Osteoblast (primary cell): Measurements from ENCODE around the gene HNRNPU. TPM values are rescaled to one million over a fixed set of nuclear protein-coding genes. Genes with fewer than 3 reads are reported as not detected.

Experiments
- DNase-seq: peaks from one replicate; pipeline ENCODE4 v3.0.0; 2011; ENCODE audit warnings: low spot score, mixed read lengths; ENCODE audit not compliant: insufficient read length; ENCODE audit errors: missing footprints
- H2AFZ ChIP-seq: 2 replicates; pipeline ENCODE4 v1.6.0; 2011; ENCODE audit warnings: mild to moderate bottlenecking, low read length
- H3K27ac ChIP-seq: 2 replicates; pipeline ENCODE4 v1.5.1; 2011; ENCODE audit warnings: mild to moderate bottlenecking, low read depth, low read length, moderate library complexity
- H3K27me3 ChIP-seq: 2 replicates; pipeline ENCODE4 v1.6.0; 2012; ENCODE audit warnings: mild to moderate bottlenecking, control low read depth, inconsistent platforms, low read length, moderate library complexity; ENCODE audit not compliant: insufficient read depth
- H3K36me3 ChIP-seq: 2 replicates; pipeline ENCODE4 v1.5.1; 2011; ENCODE audit warnings: mild to moderate bottlenecking, low read length, control low read depth, moderate library complexity; ENCODE audit not compliant: insufficient read depth
- H3K4me1 ChIP-seq: 2 replicates; pipeline ENCODE4 v1.5.1; 2011; ENCODE audit warnings: mild to moderate bottlenecking, low read length, control low read depth, moderate library complexity; ENCODE audit not compliant: insufficient read depth
- H3K4me2 ChIP-seq: 2 replicates; pipeline ENCODE4 v1.6.0; 2011; ENCODE audit warnings: mild to moderate bottlenecking, low read length; ENCODE audit not compliant: insufficient read depth
- H3K4me3 ChIP-seq: fragments of 200-600 bp; sonication (generic); 3 replicates; pipeline ENCODE4 v1.5.1; 2012; ENCODE audit warnings: mild to moderate bottlenecking, low read length, inconsistent platforms; ENCODE audit not compliant: insufficient read depth
- H3K79me2 ChIP-seq: 2 replicates; pipeline ENCODE4 v1.6.0; 2012; ENCODE audit warnings: mild to moderate bottlenecking, low read length, control low read depth, inconsistent platforms; ENCODE audit not compliant: insufficient read depth
- H3K9me3 ChIP-seq: 2 replicates; pipeline ENCODE4 v1.5.1; 2011; ENCODE audit warnings: low read depth, low read length, control low read depth
- H4K20me1 ChIP-seq: 2 replicates; pipeline ENCODE4 v1.6.0; 2012; ENCODE audit warnings: mild to moderate bottlenecking, low read length, control low read depth; ENCODE audit not compliant: insufficient read depth
- CTCF ChIP-seq: IDR thresholded peaks from 2 replicates; pipeline ENCODE4 v1.5.1; 2011; ENCODE audit warnings: mild to moderate bottlenecking, low read depth, low read length, moderate library complexity; ENCODE audit errors: extremely low read depth
- total RNA-seq: library from RNA; depleted of rRNA; stranded (reverse); fragments of >200 nt; gene quantifications from 2 replicates; pipeline ENCODE4 v1.2.3, GENCODE V29; 2012

The HNRNPU gene
- total RNA-seq, 1 donor, result 240 TPM

- H4K20me1 ChIP-seq, result no peaks in the 10 kb centered on the region
- H3K27ac ChIP-seq, result no peak overlapping the region
- no peaks in the 10 kb centered on the region for H3K79me2 ChIP-seq
- no peaks in the 10 kb centered on the region for H3K27me3 ChIP-seq
- no peak overlapping the region for H2AFZ ChIP-seq
- DNase-seq, result peak; percentile 45
- no peak overlapping the region for H3K4me2 ChIP-seq
- no peak overlapping the region for H3K4me3 ChIP-seq
- TF ChIP-seq CTCF, result no peak
- no peaks in the 10 kb centered on the region for H3K36me3 ChIP-seq
- H3K9me3 ChIP-seq, result no peaks in the 10 kb centered on the region
- H3K4me1 ChIP-seq, result peaks cover 11% of the 10 kb centered on the region
These were observed 37.6 kb downstream of the HNRNPU start for GRCh38 chr1:244826712-244827111.

GRCh38 chr1:244822878-244823277 is 41.5 kb downstream of the HNRNPU start:
- Histone ChIP-seq H2AFZ (no peak overlapping the region), H3K36me3 (no peaks in the 10 kb centered on the region), H3K79me2 (no peaks in the 10 kb centered on the region), H3K27ac (no peak overlapping the region), H3K4me1 (no peaks in the 10 kb centered on the region), H3K27me3 (no peaks in the 10 kb centered on the region), H3K4me2 (no peak overlapping the region), H3K9me3 (no peaks in the 10 kb centered on the region), H3K4me3 (no peak overlapping the region), H4K20me1 (no peaks in the 10 kb centered on the region)
- TF ChIP-seq CTCF, result no peak
- DNase-seq, result no peak

- no peak for DNase-seq
- Histone ChIP-seq H3K27me3 (no peaks in the 10 kb centered on the region), H2AFZ (no peak overlapping the region), H3K4me3 (no peak overlapping the region), H4K20me1 (no peaks in the 10 kb centered on the region), H3K4me2 (no peak overlapping the region), H3K9me3 (no peaks in the 10 kb centered on the region), H3K4me1 (no peaks in the 10 kb centered on the region), H3K79me2 (no peaks in the 10 kb centered on the region), H3K27ac (no peak overlapping the region), H3K36me3 (no peaks in the 10 kb centered on the region)
- TF ChIP-seq CTCF, result no peak
These were observed 43.2 kb downstream of the HNRNPU start for GRCh38 chr1:244821134-244821533.

- Histone ChIP-seq H3K36me3 (no peaks in the 10 kb centered on the region), H3K4me1 (no peaks in the 10 kb centered on the region), H4K20me1 (no peaks in the 10 kb centered on the region), H2AFZ (no peak overlapping the region), H3K79me2 (no peaks in the 10 kb centered on the region), H3K4me3 (no peak overlapping the region), H3K27ac (no peak overlapping the region), H3K27me3 (no peaks in the 10 kb centered on the region), H3K9me3 (no peaks in the 10 kb centered on the region), H3K4me2 (no peak overlapping the region)
- no peak for DNase-seq
- no peak for TF ChIP-seq CTCF
These were observed 44.2 kb downstream of the HNRNPU start for GRCh38 chr1:244820131-244820530.
